ENCODE results near the gene GALNT10.
A peak's percentile ranks its signal among the peaks of the same experiment; 100 is the strongest.
"Not testable (repeated sequence)": the region's sequence is repeated elsewhere in the genome, so short reads cannot be mapped to it uniquely, and the experiment has no call there.

The GALNT10 gene, protein sequence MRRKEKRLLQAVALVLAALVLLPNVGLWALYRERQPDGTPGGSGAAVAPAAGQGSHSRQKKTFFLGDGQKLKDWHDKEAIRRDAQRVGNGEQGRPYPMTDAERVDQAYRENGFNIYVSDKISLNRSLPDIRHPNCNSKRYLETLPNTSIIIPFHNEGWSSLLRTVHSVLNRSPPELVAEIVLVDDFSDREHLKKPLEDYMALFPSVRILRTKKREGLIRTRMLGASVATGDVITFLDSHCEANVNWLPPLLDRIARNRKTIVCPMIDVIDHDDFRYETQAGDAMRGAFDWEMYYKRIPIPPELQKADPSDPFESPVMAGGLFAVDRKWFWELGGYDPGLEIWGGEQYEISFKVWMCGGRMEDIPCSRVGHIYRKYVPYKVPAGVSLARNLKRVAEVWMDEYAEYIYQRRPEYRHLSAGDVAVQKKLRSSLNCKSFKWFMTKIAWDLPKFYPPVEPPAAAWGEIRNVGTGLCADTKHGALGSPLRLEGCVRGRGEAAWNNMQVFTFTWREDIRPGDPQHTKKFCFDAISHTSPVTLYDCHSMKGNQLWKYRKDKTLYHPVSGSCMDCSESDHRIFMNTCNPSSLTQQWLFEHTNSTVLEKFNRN

DNA sequence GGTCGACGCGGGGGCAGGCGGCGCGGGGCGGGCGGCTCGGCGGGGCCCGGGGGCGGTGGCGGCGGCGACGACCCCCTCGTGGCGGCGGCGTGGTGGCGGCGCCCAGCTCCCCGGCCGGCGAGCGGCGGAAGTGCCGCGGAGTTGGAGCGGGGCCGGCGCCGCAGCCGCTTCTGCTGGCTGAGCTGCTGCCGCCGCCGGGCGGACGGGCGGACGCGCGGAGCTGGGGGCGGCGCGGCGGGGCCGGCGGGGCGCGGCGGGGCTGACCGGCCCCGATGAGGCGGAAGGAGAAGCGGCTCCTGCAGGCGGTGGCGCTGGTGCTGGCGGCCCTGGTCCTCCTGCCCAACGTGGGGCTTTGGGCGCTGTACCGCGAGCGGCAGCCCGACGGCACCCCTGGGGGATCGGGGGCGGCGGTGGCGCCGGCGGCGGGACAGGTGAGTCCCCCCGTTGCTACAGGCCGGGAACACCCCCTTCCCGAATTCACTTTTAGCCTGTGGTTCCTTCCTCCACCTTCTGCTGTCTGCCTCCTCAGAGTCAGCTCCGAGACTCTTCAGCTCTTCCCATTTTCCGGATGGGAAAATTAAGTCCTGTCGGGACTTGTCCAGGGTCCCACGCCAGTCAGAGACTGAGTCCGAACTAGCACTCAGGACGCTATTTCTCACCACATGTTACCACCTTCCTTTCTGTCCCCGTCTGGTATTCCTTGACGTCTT, at the start of gene GALNT10:
TSS of gene GALNT10 (plus strand) at position 139 of the 710 bp plus-strand sequence. CDS start at position 273, 134 bp downstream.
- Histone ChIP-seq H3K36me3 (ENCODE audit: insufficient read depth, insufficient read length, low read length) (no peaks in the 10 kb centered on the region), H3K9me3 (ENCODE audit: insufficient read depth, low read length) (no peaks in the 10 kb centered on the region), H3K27me3 (ENCODE audit: insufficient read depth, insufficient read length) (peaks cover 28% of the 10 kb centered on the region), H3K4me1 (ENCODE audit: insufficient read depth, insufficient read length) (peaks cover 10% of the 10 kb centered on the region), H3K9ac (ENCODE audit: insufficient read length, low read depth) (peak within 1 kb of the TSS; percentile 73), H3K4me3 (ENCODE audit: insufficient read length, low read depth) (peak within 1 kb of the TSS; percentile 70)
- DNase-seq (ENCODE audit: low read depth, low spot score): no peak
- TF ChIP-seq ZNF274 (IDR thresholded peaks at IDR 0.05; ENCODE audit: low read depth, low read length) (no peak), SUZ12 (IDR thresholded peaks at IDR 0.05; ENCODE audit: extremely low read depth, insufficient read depth, insufficient read length) (no peak), YY1 (IDR thresholded peaks at IDR 0.05; ENCODE audit: insufficient read depth, insufficient read length) (no peak)

DNA sequence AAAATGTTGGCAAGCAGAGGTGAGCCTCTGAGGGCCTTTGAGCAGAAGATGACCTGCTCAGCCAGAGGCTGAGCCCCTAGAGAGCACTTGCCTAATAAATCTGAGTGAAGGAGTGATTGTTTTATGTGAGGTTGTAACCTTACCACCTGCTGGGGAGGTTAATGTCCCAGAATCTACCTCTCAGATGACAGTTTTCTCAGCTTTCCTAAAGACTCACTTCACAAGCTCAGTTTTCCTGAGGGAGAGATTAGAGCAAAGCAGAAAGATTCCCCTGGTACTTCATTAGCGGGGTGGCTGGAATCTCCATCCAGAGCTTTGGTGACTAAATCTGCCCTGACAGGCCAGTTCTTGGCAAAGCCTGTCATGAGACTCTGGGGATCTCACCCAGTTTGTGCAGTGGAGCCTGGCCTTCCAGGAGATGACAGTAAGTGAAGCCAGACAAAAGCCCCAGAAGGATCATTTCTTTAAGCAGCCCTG, 48.8 kb upstream of the GALNT10 start:
- Histone ChIP-seq H3K4me1 (ENCODE audit: insufficient read depth, insufficient read length) (no peaks in the 10 kb centered on the region), H3K36me3 (ENCODE audit: insufficient read depth, insufficient read length, low read length) (no peaks in the 10 kb centered on the region), H3K4me3 (ENCODE audit: insufficient read length, low read depth) (no peak overlapping the region), H3K27me3 (ENCODE audit: insufficient read depth, insufficient read length) (no peaks in the 10 kb centered on the region), H3K9me3 (ENCODE audit: insufficient read depth, low read length) (no peaks in the 10 kb centered on the region), H3K9ac (ENCODE audit: insufficient read length, low read depth) (no peak overlapping the region)
- TF ChIP-seq YY1 (IDR thresholded peaks at IDR 0.05; ENCODE audit: insufficient read depth, insufficient read length): no peak
- no peak for DNase-seq (ENCODE audit: low read depth, low spot score)

DNA sequence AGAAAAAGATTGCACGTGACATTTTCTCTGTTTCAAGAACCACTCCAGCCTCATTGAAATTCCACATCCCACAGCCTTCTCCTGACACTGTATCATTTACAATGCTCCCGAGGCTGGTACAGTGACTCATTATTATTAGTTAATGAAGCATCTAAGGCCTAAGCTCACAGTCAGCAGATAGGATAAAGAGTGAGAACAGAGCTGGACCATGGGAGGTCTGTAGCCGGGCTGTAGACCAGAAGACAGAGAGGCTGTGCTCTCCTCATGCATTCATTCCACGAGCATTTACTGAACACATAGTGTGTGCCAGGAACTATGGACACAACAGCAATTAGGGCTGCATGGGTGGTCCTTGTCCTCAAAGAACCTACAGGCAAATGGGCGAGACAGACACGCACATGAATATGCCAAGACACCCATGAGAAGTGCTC, 47.3 kb upstream of the GALNT10 start:
- Histone ChIP-seq H3K9me3 (ENCODE audit: insufficient read depth, low read length) (no peaks in the 10 kb centered on the region), H3K4me1 (ENCODE audit: insufficient read depth, insufficient read length) (no peaks in the 10 kb centered on the region), H3K9ac (ENCODE audit: insufficient read length, low read depth) (no peak overlapping the region), H3K4me3 (ENCODE audit: insufficient read length, low read depth) (no peak overlapping the region), H3K36me3 (ENCODE audit: insufficient read depth, insufficient read length, low read length) (no peaks in the 10 kb centered on the region), H3K27me3 (ENCODE audit: insufficient read depth, insufficient read length) (no peaks in the 10 kb centered on the region)
- no peak for DNase-seq (ENCODE audit: low read depth, low spot score)
- TF ChIP-seq SUZ12 (IDR thresholded peaks at IDR 0.05; ENCODE audit: extremely low read depth, insufficient read depth, insufficient read length): no peak

DNA sequence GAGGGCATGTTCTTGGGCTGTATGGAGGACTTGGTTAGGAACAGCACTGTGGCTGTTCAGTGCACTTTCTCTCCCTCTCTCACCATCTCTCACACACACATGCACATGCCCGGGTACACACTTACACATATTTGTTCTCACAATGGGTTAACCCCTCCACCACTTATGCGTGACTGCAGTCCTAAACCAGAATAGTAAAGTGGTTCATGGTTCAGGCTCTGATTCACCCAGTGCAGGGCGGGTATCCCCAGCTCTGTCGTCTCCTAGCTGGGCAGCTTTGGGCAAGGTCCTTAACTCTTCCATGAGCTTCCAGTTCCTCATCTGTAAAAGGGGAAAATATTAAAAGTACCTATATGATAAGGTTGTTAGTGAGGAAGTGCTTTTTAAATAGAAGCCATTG, 45.3 kb upstream of the GALNT10 start:
- Histone ChIP-seq H3K36me3 (ENCODE audit: insufficient read depth, insufficient read length, low read length) (no peaks in the 10 kb centered on the region), H3K4me3 (ENCODE audit: insufficient read length, low read depth) (no peak overlapping the region), H3K9ac (ENCODE audit: insufficient read length, low read depth) (no peak overlapping the region), H3K9me3 (ENCODE audit: insufficient read depth, low read length) (no peaks in the 10 kb centered on the region), H3K27me3 (ENCODE audit: insufficient read depth, insufficient read length) (no peaks in the 10 kb centered on the region), H3K4me1 (ENCODE audit: insufficient read depth, insufficient read length) (no peaks in the 10 kb centered on the region)
- DNase-seq (ENCODE audit: low read depth, low spot score): no peak
- TF ChIP-seq SUZ12 (IDR thresholded peaks at IDR 0.05; ENCODE audit: extremely low read depth, insufficient read depth, insufficient read length): no peak
- TF ChIP-seq YY1 (IDR thresholded peaks at IDR 0.05; ENCODE audit: insufficient read depth, insufficient read length): no peak
- no peak for TF ChIP-seq ZNF274 (IDR thresholded peaks at IDR 0.05; ENCODE audit: low read depth, low read length)

DNA sequence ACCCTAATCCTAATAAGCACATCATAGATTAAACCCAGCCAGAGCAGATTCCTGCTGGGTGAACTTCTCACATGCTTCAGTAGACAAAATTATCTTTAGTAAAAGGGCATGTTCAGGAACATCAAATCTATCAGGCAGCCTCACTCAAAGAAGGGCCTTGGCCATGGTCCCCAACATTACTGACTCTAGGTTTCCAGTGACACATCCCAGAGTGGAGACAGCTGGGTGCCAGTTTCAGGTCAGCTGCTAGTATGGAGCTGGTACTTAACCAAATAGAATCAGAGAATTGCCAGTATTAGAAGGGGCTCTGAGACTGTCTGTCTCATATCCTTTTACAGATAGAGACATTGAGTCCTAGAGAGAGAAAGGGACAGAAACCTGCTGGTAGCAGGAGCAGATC, 44.1 kb upstream of the GALNT10 start:
- no peak for DNase-seq (ENCODE audit: low read depth, low spot score)
- TF ChIP-seq YY1 (IDR thresholded peaks at IDR 0.05; ENCODE audit: insufficient read depth, insufficient read length) (no peak), ZNF274 (IDR thresholded peaks at IDR 0.05; ENCODE audit: low read depth, low read length) (no peak), SUZ12 (IDR thresholded peaks at IDR 0.05; ENCODE audit: extremely low read depth, insufficient read depth, insufficient read length) (no peak)
- H3K4me1 ChIP-seq (ENCODE audit: insufficient read depth, insufficient read length): no peaks in the 10 kb centered on the region
- no peak overlapping the region for H3K9ac ChIP-seq (ENCODE audit: insufficient read length, low read depth)
- H3K9me3 ChIP-seq (ENCODE audit: insufficient read depth, low read length): no peaks in the 10 kb centered on the region
- no peaks in the 10 kb centered on the region for H3K27me3 ChIP-seq (ENCODE audit: insufficient read depth, insufficient read length)
- no peaks in the 10 kb centered on the region for H3K36me3 ChIP-seq (ENCODE audit: insufficient read depth, insufficient read length, low read length)
- H3K4me3 ChIP-seq (ENCODE audit: insufficient read length, low read depth): no peak overlapping the region

DNA sequence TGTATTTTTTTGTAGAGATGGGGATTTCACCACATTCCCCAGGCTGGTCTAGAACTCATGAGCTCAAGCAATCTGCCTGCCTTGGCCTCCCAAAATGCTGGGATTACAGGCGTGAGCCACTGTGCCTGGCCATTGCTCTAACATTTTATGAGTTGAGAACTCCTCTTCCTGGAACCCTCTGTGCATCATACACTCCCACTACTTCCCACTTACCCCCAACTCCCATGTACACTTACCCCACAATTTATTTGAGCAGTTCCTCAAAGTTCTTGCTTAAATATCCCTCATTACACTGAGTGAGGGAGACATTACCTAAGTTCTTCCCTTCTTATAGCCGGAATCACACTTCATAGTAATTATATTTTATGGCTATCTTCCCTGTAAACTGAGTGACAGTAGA, 42.9 kb upstream of the GALNT10 start:
- H3K4me3 ChIP-seq (ENCODE audit: insufficient read length, low read depth): no peak overlapping the region
- H3K9me3 ChIP-seq (ENCODE audit: insufficient read depth, low read length): no peaks in the 10 kb centered on the region
- DNase-seq (ENCODE audit: low read depth, low spot score): no peak
- H3K27me3 ChIP-seq (ENCODE audit: insufficient read depth, insufficient read length): no peaks in the 10 kb centered on the region
- TF ChIP-seq YY1 (IDR thresholded peaks at IDR 0.05; ENCODE audit: insufficient read depth, insufficient read length) (no peak), ZNF274 (IDR thresholded peaks at IDR 0.05; ENCODE audit: low read depth, low read length) (no peak)
- no peaks in the 10 kb centered on the region for H3K4me1 ChIP-seq (ENCODE audit: insufficient read depth, insufficient read length)
- H3K36me3 ChIP-seq (ENCODE audit: insufficient read depth, insufficient read length, low read length): no peaks in the 10 kb centered on the region
- no peak overlapping the region for H3K9ac ChIP-seq (ENCODE audit: insufficient read length, low read depth)

DNA sequence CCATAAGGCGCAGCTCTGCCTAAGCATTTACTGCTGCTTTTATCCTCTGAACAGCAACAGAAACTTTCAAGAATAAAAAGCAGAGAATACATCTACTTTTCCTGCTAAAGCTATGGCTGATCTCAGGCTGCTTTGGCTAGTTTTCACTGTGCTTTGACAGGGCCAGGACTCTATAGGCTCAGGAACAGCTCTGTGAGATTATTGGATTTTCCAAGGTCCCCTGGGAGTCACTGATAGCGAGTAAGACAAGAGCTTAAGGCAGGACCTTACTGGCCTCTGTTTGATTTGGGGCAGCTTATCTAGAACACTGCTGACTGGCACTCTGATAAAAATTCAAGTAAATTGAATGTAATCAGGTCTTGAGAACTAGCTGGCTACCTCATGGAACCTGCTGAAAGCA, 40.1 kb upstream of the GALNT10 start:
- not testable (repeated sequence) for H3K4me3 ChIP-seq (ENCODE audit: insufficient read length, low read depth); H3K9me3 ChIP-seq (ENCODE audit: insufficient read depth, low read length); H3K36me3 ChIP-seq (ENCODE audit: insufficient read depth, insufficient read length, low read length); H3K9ac ChIP-seq (ENCODE audit: insufficient read length, low read depth); H3K27me3 ChIP-seq (ENCODE audit: insufficient read depth, insufficient read length); H3K4me1 ChIP-seq (ENCODE audit: insufficient read depth, insufficient read length); DNase-seq (ENCODE audit: low read depth, low spot score)

All from NT2/D1 (cell line).